HG03521 (cell line): ENCODE measurements around the gene SPACA5B.
"Not testable (repeated sequence)": the region's sequence is repeated elsewhere in the genome, so short reads cannot be mapped to it uniquely, and the experiment has no call there.

Source experiments
- ATAC-seq: cut with Tn5 transposase; IDR thresholded peaks from one replicate; pipeline ENCODE4 v1.9.1; 2021; ENCODE audit warnings: mild to moderate bottlenecking, moderate library complexity; ENCODE audit not compliant: unreplicated experiment

The SPACA5B gene

DNA sequence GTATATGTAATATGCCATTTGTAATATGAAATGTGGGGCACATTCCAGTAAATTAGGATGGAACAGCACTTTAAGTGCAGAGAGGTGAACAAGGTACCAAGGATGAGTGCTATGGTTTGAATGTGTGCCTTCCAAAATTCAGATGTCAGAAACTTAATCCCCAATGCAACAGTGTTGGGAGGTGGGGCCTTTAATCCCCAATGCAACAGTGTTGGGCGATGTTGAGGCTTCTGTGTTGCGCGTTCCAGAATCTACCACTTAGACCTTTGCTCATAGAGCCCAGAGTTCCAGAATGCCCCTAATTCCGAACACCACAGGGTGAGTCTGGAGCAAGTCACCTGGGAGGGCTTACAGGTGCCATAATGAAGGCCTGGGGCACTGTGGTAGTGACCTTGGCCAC lies at the start of gene SPACA5B:
Gene SPACA5B, plus strand, starts transcription at position 301 of the 400 bp plus-strand sequence. Its CDS starts 62 bp downstream, at position 363.
- not testable (repeated sequence) for ATAC-seq

DNA sequence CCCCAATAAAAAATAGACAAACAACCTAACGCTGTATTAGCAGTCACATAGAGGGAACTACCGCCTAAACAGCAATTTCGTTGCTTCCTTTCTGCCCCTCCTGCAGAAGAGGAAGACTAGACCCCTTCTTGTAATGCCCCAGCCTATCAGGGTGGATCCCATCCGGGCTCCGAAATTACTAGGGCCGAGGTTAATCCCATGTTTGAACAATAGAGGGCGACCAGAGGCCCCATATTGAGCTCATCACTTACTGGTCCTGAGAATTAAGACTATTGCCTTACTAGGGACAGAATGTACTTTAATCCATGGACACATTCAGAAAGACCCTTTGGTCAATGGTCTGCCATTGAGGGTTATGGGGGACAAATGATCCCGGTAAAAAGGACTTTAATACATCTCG lies 47.2 kb upstream of the SPACA5B start:
- ATAC-seq: no peak

DNA sequence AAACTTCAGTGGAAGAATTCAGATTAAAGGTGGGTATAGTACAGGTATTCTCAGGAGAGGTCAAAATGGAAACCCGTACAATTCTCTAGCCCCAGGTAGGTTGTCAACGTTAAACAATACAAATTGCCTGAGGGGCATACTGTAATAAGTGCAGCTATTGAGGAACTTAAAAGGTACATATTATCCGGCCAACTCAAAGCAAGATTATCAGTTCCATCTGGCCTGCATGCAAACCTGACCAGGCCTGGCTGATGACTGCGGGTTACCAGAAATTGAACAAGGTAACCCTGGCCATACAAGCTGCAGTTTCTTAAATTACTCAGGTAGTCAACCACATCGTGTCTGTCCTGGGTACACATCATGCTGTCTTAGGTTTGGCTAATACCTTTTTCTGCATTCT lies 46.7 kb upstream of the SPACA5B start:
- ATAC-seq: no peak

DNA sequence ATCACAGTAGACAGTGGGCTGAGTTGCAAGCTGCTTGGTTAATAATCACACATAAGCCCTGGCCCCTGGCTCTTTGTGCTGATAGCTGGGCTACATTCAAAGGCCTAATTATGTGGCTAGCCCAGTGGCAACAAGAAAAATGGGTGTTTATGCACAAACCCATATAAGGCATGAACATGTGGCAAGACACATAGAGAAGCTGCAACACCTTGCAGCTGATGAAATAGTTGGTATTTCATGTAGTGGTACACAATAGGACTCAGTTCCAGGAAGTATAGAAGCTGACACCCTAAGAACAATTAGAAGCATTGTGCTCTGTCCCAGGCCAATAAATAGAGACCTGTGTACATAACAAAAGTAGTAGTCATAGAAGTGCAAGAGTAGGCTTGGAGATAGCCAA lies 44.3 kb upstream of the SPACA5B start:
- ATAC-seq: no peak

DNA sequence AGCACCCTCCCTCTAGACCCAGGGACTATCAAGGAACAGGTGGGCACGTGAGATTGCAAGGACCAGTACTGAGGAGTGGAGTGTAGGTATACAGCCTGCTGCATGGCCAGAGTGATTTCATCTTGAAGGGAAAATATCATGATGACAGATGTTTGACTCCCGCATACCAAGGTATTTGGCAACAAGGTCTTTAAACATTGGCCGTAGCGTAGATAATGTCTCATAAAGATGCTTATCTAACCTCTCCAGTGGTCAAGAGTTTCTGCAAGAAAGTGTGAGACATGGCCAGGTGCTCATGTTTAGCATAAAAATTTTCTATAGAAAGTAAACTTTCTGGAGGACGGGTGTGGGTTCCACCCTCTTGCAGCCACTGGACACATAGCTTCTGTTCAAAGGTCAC lies 40.3 kb upstream of the SPACA5B start:
- no peak for ATAC-seq

DNA sequence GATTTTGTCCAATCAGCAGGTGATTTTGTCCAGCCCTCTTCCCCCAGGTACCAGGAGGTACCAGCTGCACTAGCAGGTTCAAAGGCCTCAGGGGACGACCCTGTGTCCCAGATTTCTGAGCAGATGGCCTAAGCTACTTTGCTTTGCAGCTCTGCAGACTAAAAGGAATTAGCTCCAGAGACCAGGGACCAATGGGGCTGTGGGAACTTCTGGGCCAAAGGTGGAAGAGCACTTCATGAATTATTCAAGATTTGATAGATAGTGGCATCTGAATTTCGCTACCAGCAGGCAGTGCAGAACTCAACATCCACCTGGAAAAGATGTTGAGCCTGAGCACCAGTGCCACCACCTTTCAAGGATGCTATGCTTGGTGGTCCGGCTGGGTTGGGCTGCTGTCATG lies 37.9 kb upstream of the SPACA5B start:
- ATAC-seq: not testable (repeated sequence)

DNA sequence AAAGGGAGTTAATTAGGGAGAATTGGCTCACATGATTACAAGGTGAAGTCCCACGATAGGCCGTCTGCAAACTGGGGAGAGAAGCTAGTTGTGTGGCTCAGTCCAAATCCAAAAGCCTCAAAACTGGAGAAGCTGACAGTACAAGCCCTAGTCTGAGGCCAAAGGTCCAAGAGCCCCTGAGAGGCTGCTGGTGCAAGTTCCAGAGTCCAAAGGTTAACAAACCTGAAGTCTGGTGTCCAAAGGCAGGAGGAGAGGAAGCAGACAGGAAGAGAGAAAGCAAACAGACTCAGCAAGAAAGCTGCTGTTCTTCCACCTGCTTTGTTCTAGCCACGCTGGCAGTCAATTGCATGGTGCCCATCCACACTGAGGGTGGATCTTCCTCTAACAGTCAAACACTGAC lies 29.0 kb upstream of the SPACA5B start:
- ATAC-seq: no peak

DNA sequence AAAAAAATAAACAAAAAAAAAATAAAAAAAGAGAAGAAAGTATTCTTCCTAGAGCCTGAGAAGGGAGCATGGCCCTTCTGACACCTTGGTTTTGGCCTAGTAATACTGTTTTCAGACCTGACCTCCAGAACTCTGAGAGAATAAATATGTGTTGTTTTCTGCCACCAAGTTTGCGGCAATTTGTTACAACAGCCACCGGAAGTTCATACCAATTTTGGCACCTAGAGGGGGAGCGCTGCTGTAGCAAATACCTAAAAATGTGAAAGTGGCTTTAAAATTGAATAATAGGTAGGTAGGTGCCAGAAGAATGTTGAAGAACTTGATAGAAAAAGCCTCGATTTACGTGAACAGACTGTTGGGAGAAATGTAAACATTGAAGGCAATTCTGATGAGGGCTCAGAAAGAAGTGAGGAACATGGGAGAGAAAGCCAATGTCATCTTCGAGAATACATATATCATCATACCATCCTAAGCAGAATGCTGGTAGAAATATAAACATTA lies 27.5 kb upstream of the SPACA5B start:
- ATAC-seq: no peak

DNA sequence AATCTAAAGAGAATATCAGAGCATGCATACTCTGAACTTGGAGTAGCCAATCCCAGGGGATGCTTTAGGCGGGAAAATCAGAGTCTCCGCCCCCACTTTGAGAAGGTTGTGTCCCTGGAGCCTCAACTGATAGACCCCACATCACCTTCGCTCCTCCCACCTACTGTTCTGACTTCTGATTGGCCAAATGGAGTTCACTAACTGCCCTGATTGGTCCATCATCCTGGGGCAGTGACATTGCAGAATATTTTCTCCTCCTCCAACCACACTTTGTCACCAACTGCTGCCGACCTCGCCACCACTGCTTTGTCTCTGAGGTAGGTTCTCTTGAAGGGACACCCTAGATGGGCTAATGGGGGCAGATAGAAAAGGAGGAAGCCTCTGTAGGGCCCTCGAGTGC lies 22.7 kb upstream of the SPACA5B start:
- ATAC-seq: no peak

DNA sequence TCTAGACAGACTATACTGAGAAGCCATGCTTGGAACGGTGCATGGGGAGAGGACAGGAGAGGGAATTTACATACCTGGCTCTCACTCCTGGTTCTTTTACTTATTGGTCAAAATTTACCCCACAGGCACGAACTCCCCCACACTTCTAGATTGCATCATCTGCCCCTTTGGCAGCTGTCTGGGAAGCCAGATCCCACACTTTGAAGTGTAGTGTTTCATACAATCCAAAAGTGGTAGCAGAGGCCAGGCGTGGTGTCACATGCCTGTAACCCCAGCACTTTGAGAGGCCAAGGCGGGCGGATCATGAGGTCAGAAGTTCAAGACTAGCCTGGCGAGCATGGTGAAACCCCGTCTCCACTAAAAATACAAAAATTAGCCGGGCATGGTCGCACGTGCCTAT lies 5.1 kb upstream of the SPACA5B start:
- not testable (repeated sequence) for ATAC-seq

DNA sequence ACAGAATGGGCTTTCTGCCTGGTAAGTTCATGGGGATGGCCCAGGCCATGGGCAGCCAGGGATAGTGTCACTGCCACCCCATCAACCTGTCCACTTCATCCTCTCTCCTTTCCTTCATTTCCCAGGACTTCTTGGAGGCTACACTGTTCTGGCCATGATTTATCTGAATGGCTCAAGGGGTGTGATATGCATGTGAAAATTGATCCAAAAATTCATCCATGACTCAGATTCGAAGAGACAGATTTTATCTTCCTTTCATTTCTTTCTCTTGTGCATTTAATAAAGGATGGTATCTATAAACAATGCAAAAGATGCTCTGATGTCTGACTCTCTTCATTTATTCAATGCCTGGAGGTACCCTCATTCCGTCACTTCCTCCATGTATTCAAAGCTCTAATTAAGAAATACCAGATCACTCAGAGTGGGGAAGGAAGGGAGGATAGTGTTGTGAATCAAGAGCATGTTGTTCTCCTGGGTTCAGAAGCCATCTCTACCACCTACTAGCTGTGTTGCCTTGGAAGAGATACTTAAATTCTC lies 1.9 kb downstream of the SPACA5B start:
- ATAC-seq: not testable (repeated sequence)

DNA sequence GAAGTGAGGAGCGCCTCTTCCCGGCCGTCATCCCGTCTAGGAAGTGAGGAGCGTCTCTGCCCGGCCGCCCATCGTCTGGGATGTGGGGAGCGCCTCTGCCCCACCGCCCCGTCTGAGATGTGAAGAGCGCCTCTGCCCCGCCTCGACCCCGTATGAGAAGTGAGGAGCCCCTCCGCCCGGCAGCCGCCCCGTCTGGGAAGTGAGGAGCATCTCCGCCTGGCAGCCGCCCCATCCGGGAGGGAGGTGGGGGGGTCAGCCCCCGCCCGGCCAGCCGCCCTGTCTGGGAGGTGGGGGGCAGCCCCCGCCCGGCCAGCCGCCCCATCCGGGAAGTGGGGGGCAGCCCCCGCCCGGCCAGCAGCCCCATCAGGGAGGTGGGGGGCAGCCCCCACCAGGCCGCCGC lies 8.7 kb downstream of the SPACA5B start:
- ATAC-seq: not testable (repeated sequence)

DNA sequence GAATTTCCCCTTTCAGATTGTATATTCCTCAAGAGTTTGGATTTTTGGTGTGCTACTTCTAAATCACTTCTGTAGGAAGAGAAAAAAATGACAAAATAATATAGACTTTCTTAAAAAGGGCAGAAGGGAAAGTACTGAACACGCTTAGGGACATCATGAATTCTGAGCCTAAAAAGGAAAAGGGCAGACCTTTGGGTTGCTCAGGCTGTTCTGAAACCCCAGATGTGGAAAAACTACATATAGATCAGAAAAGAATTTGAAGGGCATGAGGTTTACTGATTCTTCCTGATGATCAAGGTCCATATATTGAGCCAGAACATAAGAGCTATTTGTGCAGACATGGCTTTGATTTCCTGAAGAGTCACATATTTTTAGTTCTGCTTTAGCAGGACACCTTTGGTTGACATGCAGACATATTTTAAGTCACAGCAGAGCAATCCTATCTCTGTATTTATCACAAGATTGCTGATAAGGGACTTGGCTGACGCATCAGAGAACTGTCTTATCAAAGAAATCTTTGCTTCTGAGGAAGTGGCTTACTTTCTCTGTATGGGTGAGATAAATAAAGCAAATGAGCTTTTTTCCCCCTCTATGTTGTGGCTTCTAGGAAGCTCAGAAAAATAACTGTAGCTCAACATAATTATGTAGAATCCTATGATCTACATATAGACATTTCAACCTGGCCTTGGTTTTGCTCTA lies 11.5 kb downstream of the SPACA5B start:
- ATAC-seq: not testable (repeated sequence)

DNA sequence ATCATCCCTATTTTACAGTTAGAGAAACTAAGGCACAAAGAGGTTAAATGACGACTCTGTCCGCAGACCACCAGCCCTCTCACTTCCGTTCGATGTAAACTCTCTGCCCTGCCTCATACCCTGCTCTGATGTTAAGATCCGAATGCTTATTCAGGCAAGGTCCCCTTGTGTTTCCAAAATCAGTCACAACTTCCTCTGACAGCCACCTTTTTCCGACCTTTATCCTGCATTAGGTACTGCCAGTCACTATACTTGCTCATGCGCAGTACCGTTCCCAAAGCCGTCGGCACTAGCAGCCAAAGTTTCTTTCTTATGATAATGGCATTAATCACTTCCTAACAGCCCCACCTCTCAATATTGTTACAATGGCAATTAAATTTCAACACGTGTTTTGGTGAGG lies 12.3 kb downstream of the SPACA5B start:
- ATAC-seq: not testable (repeated sequence)

DNA sequence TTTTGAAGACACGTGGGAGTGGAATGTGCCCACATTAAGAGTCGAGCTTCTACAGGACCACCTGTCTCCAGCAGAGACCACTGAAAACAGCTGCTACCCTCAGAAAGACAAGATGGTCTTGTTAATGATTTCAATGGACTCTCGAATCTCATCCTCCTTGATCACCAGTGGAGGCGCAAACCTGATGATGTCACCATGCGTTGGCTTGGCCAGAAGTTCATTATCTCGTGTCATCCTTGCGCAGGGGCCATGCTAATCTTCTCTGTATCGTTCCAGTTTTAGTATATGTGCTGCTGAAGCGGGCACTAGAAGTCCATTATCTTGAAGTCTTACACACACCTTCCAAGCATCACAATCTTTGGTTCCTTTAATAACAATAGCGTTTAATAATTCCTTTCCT lies 23.3 kb downstream of the SPACA5B start:
- no peak for ATAC-seq

DNA sequence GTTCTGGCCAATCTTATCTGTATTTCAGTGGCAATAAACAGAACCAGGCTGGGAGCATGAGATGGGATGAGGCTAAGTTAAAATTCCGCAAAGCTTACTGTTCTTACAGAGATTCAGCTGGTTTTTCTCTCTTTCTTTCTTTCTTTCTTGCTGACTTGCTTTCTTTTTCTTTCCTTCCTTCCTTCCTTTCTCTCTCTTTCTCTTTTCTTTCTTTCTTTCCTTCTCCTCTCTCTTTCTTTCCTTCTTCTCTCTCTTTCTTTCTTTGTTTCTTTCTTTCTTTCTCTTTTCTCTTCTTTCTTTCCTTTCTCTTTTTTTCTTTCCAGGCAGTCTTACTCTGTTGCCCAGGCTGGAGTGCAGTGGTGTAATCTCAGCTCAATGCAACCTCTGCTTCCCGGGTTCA lies 24.4 kb downstream of the SPACA5B start:
- no peak for ATAC-seq

DNA sequence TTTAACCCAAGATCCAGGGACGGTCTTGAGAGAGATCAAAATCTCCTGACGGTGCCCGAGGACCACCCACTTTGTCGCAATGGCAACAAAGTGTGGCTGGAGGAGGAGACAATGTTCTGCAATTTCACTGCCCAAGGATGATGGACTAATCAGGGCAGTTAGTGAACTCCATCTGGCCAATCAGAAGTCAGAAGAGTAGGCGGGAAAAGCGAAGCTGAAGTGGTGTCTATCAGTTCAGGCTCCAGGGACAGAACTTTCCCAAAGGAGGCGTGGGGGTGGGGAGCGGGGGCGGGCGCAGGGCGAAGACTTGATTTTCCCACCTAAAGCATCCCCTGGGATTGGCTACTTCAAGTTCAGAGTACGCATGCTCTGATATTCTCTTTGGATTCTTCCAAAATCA lies 25.6 kb downstream of the SPACA5B start:
- ATAC-seq: no peak

DNA sequence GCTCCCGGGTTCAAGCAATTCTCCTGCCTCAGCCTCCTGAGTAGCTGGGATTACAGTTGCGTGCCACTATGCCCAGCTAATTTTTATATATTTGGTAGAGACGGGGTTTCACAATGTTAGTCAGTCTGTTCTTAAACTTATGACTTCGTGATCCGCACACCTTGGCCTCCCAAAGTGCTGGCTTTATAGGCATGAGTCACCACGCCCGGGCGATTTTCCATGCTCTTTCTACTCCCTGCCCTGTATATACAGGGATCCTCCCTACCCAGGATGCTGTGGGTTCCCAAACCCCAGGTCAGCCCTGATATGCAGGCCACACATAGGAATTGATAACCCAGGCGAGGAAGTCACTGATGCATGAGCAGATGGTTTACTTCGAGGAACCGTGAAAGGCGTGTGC lies 34.8 kb downstream of the SPACA5B start:
- ATAC-seq: no peak

DNA sequence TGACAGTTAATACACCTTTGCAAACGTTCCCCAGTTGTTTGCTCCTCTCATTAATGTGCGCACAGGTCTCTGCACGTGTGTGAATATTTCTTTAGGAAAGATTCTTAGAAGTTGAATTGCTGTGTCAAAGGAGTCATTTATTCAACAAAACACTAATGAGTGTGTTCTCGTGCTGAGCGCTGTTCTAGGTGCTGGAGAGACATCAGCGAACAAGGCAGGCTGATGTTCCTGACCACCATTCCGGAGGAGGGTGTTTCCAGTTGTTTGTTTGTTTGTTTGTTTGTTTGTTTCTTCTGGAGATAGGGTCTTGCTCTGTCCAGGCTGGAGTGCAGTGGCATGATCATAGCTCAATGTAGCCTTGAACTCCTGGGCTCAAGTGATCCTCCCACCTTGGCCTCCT lies 35.9 kb downstream of the SPACA5B start:
- ATAC-seq: not testable (repeated sequence)

DNA sequence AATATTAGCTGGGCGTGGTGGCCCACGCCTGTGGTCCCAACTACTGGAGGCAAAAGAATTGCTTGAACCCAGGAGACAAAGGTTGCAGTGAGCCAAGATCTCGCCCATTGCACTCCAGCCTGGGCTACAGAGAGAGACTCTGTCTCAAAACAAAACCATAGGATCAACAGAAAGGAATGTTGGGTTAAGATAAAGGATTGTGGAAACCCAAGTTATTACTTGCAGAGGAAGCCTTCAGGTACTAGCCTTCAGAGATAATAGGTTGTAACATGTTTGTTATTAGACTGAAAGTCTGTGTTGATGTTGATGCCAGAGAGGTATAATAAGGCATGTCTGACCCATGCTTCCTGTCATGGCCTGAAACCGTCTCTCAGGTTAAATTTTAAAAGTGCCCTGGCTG lies 49.3 kb downstream of the SPACA5B start:
- ATAC-seq: no peak

DNA sequence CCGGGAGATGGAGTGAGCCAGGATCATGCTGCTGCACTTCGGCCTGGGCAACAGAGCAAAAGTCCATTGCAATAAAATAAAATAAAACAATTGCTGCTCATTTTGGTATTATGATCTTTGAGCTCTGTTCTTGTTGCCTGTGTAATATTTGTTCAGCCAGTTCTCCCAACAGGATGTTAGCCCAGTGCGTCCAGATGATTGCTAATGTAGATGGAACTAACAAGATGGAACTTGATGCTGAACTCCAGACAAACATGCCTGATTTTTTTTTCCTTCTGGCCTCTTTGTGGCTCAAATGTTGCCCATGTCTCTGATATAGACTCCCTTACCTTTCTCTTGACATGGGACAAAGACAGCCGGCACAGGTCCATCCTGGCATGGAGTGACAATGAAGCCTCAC lies 50.4 kb downstream of the SPACA5B start:
- ATAC-seq: no peak

DNA sequence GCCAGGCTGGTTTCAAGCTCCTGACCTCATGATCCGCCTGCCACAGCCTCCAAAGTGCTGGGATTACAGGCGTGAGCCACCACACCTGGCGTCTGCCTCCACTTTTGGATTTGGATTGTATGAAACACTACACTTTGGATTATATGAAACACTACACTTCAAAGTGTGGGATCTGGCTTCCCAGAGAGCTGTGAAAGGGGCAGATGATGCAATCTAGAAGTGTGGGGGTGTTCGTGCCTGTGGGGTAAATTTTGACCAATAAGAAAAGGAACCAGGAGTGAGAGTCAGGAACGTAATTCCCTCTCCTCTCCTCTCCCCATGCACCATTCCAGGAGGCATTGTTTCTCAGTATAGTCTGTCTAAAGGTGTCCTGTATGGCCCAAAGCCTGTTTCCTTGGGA lies 51.5 kb downstream of the SPACA5B start:
- ATAC-seq: not testable (repeated sequence)
